Subcutaneous abdominal adipose tissue (tissue), 5 donors: ENCODE measurements around the gene PER3.

Experiments used
- H3K27ac ChIP-seq: one replicate; pipeline ENCODE4 v1.7.0; 2013; ENCODE audit warnings: low read depth, mild to moderate bottlenecking, inconsistent platforms, low read length, moderate library complexity
- H3K27me3 ChIP-seq, 5 donors: one replicate each; pipeline ENCODE4 v1.7.0; 2013; ENCODE audit warnings: low read length in 5 of 5, inconsistent platforms in 1 of 5; ENCODE audit not compliant: control insufficient read depth in 5 of 5, insufficient read depth in 4 of 5
- H3K36me3 ChIP-seq, 5 donors: one replicate each; pipeline ENCODE4 v1.7.0; 2013; ENCODE audit warnings: low read length in 5 of 5; ENCODE audit not compliant: control insufficient read depth in 5 of 5, insufficient read depth in 5 of 5
- H3K4me1 ChIP-seq, 5 donors: one replicate each; pipeline ENCODE4 v1.7.0; 2013; ENCODE audit warnings: low read length in 5 of 5, mild to moderate bottlenecking in 3 of 5, moderate library complexity in 1 of 5; ENCODE audit not compliant: control insufficient read depth in 5 of 5, insufficient read depth in 5 of 5
- H3K4me3 ChIP-seq, 5 donors: one replicate each; pipeline ENCODE4 v1.7.0; 2013; ENCODE audit warnings: low read length in 5 of 5, low read depth in 1 of 5
- H3K9ac ChIP-seq, 5 donors: one replicate each; pipeline ENCODE4 v1.7.0; 2013; ENCODE audit warnings: low read length in 5 of 5, mild to moderate bottlenecking in 4 of 5, moderate library complexity in 3 of 5
- H3K9me3 ChIP-seq, 5 donors: one replicate each; pipeline ENCODE4 v1.7.0; 2013; ENCODE audit warnings: low read length in 5 of 5; ENCODE audit not compliant: control insufficient read depth in 5 of 5
- donor health status: healthy.
- donor health status: healthy.
- donor health status: healthy.
- donor health status: healthy.
- donor health status: healthy.

The PER3 gene

DNA sequence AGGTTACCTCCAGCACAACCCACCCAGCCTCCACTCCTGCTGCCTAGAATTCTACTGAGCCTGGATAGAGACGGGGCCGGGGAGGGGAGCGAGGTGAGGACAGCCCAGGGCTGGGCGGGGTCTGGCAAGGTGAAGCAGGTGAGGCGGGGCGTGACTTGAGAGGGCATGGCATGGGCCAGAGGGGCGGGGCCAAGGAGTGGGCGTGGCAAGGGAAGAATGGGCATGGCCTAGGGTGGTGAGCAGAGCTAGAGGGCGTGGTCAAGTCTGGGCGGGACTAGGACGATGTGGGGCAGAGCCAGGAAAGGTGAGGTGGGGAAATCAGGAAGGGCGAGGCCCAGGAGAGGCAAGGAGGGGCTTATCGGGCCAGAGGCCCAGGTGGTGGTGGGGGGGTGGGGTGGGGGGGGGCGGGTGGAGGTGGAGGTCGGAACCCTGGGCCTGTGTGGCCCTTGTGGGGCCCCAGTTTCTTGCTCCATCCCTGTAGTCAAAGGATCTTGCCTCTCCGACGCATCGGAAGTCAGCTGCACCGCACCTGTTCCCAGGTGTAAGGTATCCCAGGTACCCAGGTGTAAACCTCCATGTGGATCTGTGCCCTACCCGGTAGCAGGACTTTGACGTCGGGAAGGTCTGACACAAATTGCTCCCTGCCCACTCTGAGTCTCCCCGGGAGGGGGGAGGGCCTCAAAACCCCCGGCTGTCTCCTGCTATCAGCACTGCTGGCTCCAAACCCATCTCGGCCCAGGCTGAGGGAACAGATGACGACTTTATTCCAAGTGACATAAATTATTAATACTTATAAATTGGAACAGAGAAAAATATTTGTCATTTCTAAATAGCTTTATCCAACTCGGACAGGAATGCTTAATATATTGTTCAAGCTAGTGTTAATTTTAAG is 101.7 kb downstream of the PER3 start:
- Histone ChIP-seq H3K9me3 (peaks cover 0 to 4% (median 0%) of the 10 kb centered on the region in 5 donors), H3K9ac (no peak overlapping the region), H3K27me3 (peaks cover 0 to 28% (median 9%) of the 10 kb centered on the region in 5 donors), H3K4me3 (no peak overlapping the region), H3K4me1 (peaks cover 0 to 2% (median 0%) of the 10 kb centered on the region in 5 donors), H3K27ac (no peak overlapping the region), H3K36me3 (no peaks in the 10 kb centered on the region)

GRCh38 chr1:7886405-7886745 is 102.3 kb downstream of the PER3 start:
- Histone ChIP-seq H3K4me1 (peaks cover 0 to 2% (median 0%) of the 10 kb centered on the region in 5 donors), H3K36me3 (no peaks in the 10 kb centered on the region), H3K27me3 (peaks cover 0 to 28% (median 9%) of the 10 kb centered on the region in 5 donors), H3K9ac (no peak overlapping the region), H3K9me3 (peaks cover 0 to 4% (median 0%) of the 10 kb centered on the region in 5 donors), H3K4me3 (no peak overlapping the region), H3K27ac (no peak overlapping the region)

DNA sequence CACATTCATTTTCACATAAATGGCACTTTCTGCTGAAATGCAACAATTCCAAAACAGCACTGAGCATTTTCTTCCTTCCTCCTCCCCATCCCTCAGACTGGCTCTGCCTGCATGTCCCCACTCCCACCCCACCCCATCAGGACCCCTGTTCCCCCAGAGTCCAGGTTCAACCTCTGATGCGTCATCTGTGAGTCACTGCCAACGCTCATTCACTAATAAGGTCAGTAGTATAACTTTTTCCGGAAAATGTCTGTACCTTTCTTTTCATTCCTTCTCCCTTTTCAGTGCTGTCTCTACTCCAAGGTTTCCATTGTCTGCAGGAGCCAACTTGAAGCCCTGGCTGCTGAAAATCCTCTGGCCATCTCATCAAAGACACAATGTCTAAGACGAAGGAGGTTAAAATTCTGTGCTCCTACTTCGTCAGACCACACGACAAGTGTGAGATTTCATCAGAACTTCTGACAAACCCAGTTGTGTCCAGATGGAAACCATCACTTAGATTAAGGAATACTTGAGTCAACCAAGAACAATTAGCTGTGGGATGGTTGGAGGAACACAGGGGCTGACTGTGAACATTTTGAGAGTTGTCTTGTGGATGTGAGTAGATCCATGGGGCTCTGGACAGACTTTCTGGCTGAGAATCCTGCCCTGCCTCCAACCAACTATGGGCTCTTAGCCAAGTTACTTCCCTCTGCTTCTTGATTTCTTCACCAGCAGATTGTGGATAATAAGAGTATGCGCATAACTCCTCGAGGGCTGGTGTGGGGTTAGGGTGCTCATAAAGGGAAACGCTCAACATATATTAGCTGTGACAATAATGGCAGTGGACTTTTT is 104.4 kb downstream of the PER3 start:
- Histone ChIP-seq H3K27me3 (peaks cover 0 to 32% (median 9%) of the 10 kb centered on the region in 5 donors), H3K4me1 (peaks cover 0 to 2% (median 0%) of the 10 kb centered on the region in 5 donors), H3K9ac (no peak overlapping the region), H3K27ac (no peak overlapping the region), H3K4me3 (no peak overlapping the region), H3K36me3 (no peaks in the 10 kb centered on the region), H3K9me3 (peaks cover 0 to 4% (median 0%) of the 10 kb centered on the region in 5 donors)

DNA sequence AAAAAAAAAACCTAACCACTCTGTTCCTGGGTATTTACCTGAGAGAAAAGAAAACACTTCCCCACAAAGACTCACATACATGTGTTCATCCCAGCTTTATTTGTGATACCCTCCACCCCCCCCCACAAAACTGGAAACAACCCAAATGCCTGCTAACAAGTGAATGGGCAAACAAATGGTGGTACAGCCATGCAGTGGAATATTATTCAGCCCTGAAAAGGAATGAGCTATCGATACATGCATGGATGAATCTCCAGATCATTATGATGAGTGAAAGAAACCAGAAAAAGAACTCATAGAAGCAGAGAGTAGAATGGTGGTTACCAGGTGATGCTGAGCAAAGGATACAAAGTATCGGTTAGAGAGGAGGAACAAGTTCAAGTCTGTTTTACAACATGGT is 106.8 kb downstream of the PER3 start:
- H3K27me3 ChIP-seq = peaks cover 0 to 23% (median 9%) of the 10 kb centered on the region in 5 donors
- peaks cover 0 to 2% (median 0%) of the 10 kb centered on the region in 5 donors for H3K4me1 ChIP-seq
- no peaks in the 10 kb centered on the region for H3K36me3 ChIP-seq
- no peak overlapping the region for H3K4me3 ChIP-seq
- H3K27ac ChIP-seq = no peak overlapping the region
- no peak overlapping the region for H3K9ac ChIP-seq
- peaks cover 0 to 2% (median 0%) of the 10 kb centered on the region in 5 donors for H3K9me3 ChIP-seq

DNA sequence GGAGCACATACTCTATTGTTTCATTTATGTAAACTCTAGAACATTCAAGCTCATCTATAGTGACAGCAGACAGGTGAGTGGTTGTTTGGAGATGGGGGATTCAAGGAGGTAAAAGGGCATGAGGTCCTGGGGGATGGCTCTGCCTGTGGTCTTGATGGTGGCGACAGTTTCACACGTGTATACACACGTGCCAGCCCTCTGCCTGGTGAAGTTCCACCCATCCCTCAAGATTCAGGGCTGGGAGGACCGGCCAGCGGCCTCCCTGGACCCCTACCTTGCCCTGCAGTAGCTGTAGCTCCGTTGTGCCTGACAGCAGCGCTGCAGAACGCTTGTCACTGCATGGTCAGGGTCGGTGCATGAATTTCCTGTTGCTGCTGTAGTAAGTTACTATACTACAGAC is 107.7 kb downstream of the PER3 start:
- H3K27ac ChIP-seq = no peak overlapping the region
- peaks cover 0 to 2% (median 0%) of the 10 kb centered on the region in 5 donors for H3K9me3 ChIP-seq
- H3K27me3 ChIP-seq = peaks cover 0 to 19% (median 9%) of the 10 kb centered on the region in 5 donors
- H3K4me3 ChIP-seq = no peak overlapping the region
- no peaks in the 10 kb centered on the region for H3K4me1 ChIP-seq
- H3K36me3 ChIP-seq = no peaks in the 10 kb centered on the region
- no peak overlapping the region for H3K9ac ChIP-seq

DNA sequence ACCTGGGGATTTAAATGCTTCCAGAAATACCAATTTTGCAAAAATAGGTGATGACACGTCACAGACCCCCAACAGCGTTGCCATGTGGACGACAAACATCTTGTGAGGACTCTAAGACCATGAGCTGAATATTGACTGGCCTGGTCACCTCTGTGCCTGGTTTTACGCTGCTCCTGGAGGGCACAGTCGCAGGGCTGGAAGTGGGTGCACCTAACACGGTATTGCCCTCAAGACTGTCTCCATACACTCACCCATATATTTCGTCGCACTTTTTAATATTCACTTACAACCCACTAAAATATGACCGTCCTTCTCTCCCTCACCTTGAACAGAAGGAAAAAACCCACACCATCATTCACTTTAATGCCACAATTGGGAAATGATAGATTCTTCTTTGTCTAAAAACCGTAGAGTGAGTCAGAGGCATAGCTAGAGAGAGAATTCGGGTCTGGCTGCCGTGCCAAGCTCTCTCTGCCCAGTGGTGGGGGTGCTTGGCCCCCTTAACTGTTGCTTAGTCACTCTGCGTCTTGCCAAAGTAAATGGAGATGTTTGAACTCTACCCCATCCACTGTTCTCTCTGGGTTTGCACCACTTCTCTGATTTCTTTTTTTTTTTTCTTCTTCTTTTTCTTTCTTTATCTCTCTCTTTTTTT is 109.6 kb downstream of the PER3 start:
- H3K36me3 ChIP-seq = no peaks in the 10 kb centered on the region
- H3K27ac ChIP-seq = no peak overlapping the region
- H3K4me3 ChIP-seq = no peak overlapping the region
- H3K27me3 ChIP-seq = peaks cover 0 to 6% (median under 1%) of the 10 kb centered on the region in 5 donors
- H3K9me3 ChIP-seq = peaks cover 0 to 2% (median 0%) of the 10 kb centered on the region in 5 donors
- peak overlapping the region in 1 of 5 donors; percentile 30 for H3K9ac ChIP-seq
- no peaks in the 10 kb centered on the region for H3K4me1 ChIP-seq
